ENCODE data around the gene ANKRD13C.

GRCh38 chr1:70334436-70334835, 20.1 kb downstream of the ANKRD13C start:
- TF ChIP-seq CTCF (optimal IDR thresholded peaks at IDR 0.05 in 1 of 3, IDR thresholded peaks at IDR 0.05 in 1 of 3, conservative IDR thresholded peaks at IDR 0.05 in 1 of 3; ENCODE audit: extremely low read depth in 1 of 3, insufficient read depth in 2 of 3, low read length in 3 of 3) = no peak
- TF ChIP-seq EZH2 (IDR thresholded peaks at IDR 0.05; ENCODE audit: low read length) = no peak

All from keratinocyte (primary cell).